GM21381 (cell line): ENCODE measurements around the gene C10orf71.

Source experiments
- ATAC-seq: cut with Tn5 transposase; IDR thresholded peaks from one replicate; pipeline ENCODE4 v1.9.1; 2021; ENCODE audit warnings: mild to moderate bottlenecking, moderate library complexity; ENCODE audit not compliant: unreplicated experiment

Gene C10orf71

DNA sequence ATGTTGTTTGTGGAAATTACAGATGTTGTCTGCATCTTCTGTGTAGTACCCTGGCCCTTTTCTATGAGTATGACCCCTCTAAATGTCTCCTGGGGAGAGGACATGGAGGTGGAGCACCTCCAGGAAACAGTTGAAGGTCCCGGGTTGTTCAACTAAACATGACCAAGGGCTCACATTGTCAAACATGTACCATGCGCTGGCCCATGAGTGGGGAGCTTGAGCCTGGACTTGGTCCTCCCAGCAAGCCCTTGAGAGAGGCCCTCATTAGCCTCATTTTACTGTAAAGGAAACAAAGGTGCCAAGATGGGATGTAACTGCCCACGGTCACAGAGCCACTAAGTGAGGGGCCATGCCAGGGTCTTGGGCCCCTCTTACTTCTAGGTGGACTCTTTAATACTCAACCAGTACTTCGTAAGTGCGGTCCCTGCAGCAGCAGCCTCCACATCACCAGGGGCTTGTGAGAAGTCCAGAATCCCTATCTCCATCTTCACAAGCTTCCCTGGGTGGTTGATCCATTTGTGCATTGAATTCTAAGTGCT, 31.2 kb downstream of the C10orf71 start:
- no peak for ATAC-seq

DNA sequence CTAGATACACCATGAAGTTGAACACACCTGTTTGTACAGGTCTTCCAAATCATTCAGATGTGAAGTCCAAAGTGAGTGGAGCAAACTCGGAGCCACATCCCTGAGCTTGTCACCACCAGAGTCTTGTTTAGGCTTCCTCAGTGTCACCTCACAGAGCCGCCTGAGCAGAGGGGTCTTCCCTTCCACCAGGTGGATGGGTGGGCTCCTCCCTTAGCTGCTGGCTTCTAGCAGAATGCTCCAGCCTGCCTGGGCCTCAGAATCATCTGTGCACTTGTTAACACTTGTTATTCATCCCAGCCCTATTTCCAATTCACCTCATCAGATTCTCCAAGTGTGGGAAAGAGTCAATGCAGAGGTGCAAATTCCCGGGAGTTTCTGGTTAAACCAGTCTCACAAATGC, 32.5 kb downstream of the C10orf71 start:
- no peak for ATAC-seq

DNA sequence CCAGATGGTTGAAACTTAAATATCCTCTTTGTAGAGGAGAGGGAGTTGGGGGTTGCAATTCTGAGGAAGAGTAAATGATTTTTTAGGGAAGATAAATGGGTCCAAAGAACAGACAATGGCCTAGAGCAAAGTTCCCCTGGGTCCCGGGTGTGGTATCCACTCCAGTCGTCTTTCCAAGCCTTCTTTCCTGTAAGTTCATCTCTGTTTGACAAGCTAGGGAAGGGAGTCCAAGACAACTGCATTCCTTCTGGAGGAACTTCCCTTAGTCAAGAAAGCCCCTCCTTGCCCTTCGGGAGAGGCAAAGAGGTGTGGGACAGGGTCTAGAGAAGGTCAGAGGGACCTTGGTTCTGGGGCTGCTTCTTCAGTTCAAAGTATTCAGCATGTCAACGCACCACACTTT, 33.4 kb downstream of the C10orf71 start:
- ATAC-seq = no peak

DNA sequence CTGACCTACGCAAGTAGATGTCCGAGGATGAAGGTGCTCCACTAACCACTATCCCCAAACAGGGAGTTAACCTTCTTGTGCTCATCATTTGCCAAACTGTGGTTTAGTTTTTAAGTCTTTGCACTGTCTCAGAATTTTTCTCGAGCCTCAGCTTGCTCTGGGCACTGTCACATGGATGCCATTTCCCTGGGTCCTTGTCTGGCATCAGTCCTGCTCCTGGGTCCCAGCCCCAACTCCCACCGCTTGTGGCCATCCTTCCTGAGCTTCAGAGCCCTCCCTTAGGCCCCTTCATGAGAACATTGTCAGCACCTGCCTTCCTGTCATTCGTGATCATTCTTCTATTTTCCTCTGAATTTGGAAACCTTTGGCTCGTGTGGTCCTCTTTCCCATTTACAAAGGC, 33.8 kb downstream of the C10orf71 start:
- ATAC-seq = no peak

DNA sequence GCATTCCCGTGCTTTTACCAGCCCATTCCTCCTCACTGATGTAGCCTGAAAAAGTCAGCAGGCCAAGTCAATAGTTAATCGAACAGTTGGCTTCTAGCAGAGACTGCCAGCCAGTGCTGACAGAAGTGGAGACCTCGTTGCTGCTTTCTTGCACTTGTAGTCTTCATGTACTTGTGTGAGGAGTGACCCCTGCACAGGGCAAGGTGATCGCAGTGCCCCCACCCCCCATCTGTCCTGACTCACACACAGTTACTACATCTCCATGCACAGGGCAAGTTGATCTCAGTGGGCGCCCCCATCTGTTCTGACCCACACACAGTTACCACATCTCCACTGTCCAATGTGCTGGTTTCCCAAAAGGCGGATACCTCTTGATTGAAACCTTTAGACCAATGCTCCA, 34.2 kb downstream of the C10orf71 start:
- ATAC-seq = no peak

DNA sequence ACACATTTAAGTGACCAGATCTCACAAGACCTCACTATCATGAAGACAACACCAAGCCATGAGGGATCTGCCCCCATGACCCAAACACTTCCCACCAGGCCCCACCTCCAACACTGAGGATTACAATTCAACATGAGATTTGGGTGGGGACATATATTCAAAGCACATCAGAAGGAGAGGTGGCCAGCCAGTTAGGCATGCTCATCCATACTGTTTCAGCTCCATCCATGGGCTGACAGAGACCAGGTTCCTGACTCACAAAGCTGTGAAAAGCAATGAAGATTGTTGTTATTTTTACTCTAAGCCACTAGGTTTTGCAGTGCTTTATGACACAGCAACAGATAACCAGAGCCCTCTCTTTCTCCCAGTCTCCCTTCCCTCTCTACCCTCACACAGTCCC, 36.0 kb downstream of the C10orf71 start:
- no peak for ATAC-seq

DNA sequence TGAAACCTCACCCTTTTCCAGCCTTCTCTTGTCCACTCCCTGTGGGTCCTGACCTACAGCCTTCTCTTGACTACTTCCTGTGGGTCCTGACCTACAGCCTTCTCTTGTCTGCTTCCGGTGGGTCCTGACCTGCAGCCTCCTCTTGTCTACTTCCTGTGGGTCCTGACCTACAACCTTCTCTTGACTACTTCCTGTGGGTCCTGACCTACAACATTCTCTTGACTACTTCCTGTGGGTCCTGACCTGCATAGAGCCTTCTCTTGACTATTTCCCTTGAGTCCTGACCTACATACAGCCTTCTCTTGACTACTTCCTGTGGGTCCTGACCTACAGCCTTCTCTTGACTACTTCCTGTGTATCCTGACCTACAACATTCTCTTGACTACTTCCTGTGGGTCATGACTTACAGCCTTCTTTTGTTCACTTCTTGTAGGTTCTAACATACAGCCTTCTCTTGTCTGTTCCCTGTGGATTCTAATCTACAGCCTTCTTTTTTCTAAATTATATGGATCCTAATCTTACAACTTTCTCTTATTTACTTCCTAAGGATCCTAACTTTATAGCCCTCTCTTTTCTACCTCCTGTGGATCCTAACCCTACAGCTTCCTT, 36.5 kb downstream of the C10orf71 start:
- no peak for ATAC-seq

DNA sequence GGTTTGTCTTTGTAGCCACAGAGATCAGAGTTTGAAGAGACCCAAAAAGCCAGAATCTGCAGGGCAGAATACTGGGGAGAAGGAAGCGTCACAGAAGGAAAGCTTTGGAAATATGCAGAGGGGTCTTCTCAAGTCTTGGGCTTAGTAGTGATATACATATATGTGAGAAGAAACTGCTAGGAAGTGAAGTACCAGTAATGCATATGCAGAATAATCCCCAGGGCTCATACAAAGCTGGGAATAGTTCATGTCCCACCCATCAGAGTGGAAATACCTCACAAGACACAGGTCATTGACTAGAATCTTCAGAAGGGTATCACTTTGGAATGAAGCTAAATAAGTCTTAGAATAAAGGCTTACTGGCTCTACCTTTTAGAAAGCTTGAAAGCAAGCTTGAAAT, 39.6 kb downstream of the C10orf71 start:
- ATAC-seq = no peak

DNA sequence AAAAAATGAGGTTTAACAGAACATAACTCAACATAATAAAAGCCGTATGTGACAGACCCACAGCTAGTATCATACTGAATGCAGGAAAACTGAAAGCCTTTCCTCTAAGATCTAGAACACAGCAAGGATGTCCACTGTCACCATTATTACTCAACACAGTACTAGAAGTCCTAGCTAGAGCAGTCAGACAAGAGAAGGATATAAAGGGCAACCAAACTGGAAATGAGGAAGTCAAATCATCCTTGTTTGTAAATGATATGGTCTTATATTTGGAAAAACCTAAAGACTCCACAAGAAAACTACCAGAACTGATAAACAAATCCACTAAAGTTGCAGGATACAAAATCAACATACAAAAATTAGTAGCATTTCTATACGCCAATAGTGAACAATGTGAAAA, 45.9 kb downstream of the C10orf71 start:
- no peak for ATAC-seq

DNA sequence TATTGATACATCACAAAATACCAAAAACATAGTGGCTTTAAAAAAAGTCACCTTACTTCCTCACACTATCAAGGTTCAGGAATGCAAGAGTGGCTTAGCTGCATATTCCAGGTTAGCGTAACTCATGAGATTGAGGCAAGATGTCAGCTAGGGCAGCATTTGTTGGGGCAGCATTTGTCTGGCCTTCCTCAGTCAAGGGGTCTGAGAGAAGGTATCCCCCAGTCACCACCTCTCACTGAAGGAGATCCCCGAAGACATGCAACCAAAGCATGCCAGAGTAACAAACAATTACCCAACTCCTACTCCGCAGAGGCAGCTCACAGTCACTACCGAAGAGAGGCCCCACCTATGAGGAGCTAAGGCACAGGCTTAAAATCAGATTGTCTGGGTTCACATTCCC, 48.4 kb downstream of the C10orf71 start:
- ATAC-seq = no peak

DNA sequence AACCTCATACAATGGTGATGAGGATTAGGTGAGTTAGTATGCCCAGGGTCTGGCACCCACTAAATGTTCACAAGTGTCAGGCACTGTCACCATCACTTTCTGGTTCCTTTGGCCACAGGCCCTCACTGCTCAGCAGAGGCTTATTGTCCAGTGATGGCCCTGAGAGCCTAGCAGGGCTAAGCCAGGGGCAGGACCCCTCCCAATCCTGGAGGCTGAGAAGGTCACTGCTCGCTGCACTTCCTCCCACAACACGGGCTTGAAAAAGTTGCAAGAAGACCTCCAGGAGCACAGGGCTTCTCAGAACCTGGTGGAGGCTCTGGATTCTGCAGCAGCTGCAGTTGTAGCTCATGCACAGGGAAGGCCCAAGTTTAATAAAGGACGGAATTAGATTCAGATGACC, 48.9 kb downstream of the C10orf71 start:
- no peak for ATAC-seq

DNA sequence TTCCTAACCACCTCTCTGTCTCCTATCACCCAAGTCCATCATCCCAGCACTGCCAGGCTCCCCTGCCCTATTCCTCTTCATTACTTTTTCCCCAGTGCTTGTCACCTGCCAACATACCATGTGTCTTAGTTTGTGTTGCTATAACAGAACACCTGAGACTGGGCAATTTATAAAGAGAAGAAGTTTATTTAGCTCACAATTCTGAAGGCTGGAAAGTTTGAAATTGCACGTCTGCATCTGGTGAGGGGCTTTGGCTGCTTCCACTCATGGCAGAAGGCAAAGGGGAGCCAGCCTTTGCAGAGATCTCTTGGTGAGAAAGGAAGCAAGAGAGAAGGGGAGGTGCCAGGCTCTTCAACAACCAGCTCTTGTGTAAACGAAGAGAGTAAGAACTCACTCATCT, 49.6 kb downstream of the C10orf71 start:
- no peak for ATAC-seq

DNA sequence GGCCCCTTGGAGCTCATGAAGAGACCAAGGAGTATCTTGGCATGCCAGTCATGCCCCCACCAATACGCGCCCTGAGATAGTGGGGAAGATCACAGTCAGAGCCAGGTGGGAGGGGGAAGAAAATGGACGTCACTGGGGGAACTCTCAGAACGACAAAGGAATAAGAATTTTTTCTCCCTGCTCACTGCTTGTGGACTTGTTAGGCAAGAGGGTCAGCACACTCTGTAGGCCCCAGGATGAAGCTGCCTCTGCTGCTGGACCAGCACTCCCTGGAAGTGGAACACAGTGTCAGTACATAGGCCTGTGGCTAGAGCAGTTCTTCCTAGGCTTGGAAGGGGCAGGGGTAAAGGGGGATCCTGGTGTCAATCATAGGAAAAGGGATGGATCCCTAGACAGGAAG, 50.4 kb downstream of the C10orf71 start:
- ATAC-seq = no peak

DNA sequence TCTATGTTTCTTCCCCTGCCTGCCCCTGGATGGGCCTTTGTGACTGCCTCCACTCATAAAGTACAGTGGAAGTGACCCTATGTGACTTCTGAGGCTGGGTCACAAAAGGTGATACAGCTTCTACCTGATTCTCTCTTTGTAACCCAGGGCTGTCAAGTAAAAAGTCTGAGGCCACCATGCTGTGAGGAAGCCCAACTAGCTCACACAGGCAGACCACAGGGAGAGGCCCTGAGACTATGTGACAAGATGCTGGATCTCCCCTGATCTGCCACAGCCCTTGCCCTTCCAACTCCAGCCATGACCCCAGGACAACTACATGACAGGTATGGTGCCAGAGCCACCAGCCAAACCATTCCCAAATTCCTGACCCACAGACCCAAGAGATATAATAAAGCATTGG, 51.2 kb downstream of the C10orf71 start:
- no peak for ATAC-seq

DNA sequence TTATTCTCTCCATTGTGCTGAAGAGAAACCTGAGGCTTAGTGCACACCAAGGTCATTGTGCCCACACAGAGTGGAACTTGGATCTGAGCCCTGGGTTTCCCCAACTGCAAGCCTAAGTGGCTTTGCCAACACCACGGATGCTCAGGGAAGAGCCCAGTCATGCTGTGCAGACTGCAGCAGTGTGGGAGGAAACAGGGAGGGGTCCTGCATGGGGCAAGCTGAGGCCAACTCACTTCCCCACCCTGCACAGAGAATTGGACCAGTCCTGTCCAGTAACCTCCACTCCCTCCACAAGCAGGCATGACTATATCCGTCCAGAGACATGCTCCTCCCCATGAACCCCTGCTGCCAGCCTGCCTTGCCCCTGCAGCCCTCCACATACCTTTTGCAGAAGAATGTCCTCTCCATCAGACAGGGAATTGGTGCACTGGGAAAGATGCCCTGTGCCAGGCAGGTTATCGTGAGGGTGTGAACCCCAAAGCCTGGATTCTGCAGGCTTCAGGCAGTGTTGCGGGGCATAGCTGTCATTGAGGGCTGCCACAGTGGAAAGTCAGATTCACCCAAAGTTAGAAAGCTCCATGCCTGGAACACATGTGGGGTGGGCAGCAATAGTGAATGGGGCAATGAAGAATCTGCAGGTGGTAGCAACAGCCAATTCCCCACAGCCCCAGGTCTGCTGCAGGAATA, 52.0 kb downstream of the C10orf71 start:
- no peak for ATAC-seq

DNA sequence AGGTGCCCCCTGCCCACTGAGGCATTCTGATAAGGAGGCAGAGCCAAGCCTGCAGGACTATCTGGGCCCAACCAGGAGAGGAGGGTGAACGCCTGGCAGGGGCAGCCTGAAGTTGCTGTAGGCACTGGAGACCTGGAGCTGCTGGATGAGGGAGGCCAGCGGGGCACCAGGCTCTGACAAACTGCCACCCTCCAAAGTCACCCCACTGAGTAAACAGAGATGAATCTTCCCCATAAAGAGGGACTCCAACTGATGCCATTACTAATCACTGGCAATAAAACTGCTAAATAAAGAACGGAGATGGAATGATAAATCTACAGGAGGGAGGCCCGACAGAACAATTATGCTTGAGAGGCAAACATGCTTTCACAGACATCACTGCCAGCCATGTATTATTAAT, 52.7 kb downstream of the C10orf71 start:
- no peak for ATAC-seq

DNA sequence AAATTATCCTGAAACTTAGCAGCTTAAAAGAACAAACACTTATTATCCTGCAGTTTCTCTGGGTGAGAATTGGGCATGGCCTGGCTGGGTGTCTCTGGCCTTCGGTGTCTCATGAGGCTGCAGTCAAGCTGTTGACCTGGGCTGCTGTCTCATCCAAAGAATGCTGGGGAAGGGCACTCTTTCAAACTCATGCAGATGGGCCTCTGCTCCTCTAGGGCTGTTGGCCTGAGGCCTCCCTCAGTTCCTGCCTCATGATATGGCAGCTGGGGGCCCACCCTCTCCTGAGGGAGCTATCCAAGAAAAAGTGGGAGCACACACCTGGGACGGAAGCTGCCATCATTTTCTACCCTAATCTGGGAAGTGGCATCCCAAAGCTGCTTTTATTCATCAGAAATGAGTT, 53.4 kb downstream of the C10orf71 start:
- ATAC-seq = no peak

DNA sequence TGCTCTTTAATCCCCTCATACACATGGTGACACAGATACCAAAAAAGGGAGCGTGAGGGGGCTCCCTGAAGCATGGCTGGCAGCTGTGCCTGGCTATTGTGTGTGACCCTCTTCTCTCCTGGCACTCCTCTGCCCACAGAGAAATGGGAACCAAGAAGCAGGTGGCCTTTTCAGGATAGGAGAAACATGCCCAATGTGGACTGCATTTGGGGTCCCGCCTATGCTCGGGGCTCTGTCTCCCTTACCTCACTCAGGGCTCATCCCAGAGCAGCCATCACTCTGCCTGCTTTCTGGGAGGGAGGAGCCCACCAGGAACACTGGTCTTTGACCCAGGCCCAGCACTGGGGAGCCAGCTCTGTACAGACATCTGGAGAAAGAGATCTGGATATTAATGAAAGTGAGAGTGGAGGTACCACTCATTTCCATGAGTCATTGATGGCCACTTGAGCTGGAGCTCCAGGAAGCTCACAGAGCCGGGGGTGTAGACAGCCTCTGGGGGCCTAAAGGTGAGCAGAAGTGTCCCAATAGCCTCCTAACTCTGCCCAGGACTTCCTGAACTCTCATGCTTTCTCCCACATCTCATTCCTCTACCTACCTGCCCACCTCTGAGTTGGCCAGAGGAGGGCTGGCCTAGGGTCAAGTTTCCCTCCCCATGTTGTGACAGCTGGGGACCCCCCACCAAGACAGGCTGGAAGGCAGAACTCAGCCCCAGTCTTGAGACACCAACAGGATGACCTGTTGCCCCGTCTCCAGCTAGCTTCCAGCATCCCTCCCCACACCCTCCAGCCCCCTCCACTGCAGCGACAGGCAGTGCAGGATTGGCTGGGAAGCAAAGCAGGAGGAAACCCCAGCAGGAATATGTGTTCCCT, 54.3 kb downstream of the C10orf71 start:
- no peak for ATAC-seq

DNA sequence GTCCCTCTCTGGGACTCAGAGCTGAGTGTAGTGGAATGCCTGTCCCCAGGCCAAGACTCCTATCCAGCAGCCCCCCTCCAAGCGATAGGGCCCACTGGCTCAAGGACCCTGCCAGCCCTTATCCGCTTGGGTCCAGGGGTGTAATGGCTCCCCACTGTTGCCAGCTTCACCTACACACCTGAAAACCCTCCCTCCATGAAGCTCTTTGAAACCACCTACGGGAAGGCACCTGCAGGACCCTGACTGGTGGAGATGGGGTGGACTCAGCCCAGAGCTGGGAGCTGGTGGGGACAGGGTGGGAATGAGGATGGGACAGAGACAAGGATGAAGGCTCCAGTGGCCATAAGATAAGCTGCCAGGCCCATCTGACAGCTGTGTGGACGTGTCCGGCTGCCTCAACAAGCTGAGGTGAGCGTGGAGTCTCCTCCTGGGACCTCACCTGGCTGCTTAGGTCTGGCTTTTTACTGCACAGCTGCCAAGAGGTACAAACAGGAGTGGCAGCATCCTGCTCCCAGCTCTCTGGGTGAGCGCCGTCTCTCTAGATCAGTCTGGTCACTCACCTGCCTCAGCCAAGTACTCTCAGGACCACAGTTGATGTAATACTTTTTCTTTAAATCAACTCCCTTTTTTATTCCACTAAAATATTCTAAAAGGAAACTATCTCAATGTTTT, 55.1 kb downstream of the C10orf71 start:
- no peak for ATAC-seq

DNA sequence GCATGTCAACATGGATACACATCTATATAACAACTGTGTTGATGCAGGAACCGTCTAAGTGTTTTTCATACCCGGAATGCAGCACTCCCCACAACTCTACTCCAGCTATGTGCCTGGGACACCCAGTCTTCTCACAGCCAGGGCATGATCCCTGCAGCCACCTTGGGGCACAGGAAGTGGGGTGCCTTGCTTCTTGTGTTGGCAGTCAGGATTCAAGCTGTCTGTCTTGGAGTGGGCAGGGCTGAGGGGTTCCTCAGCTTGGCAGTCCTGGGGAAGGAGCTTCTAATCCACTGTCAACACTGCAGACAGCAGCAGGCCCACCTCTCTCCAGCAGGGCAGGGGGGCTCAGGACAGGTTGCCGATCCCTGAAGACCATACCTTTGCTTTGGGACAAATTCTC, 55.6 kb downstream of the C10orf71 start:
- ATAC-seq = no peak

DNA sequence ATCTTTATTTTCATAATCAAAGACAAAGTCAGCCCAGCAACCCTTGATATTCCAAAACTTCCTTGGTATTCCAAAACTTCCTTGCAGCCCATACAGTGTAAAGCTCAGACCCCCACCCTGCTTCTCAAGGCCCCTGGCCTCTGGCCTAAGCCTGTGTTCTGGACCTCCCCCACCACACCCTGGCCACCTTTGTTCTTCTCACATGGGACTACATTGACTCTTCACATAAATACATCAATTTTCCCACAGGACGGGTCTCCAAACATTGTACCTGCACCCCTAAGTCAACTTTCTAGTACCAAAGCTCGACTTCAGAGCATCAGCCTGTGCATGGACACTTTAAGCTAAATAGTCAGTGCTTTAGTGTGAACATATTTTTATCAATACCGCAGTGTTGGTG, 56.3 kb downstream of the C10orf71 start:
- no peak for ATAC-seq
